ENCODE results near the gene CBLL2. TPM values are rescaled to one million over a fixed set of nuclear protein-coding genes. Genes with fewer than 3 reads are reported as not detected.
"Not testable (repeated sequence)": the region's sequence is repeated elsewhere in the genome, so short reads cannot be mapped to it uniquely, and the experiment has no call there.

Gene CBLL2
- total and polyA plus RNA-seq, 9 donors: not detected

DNA sequence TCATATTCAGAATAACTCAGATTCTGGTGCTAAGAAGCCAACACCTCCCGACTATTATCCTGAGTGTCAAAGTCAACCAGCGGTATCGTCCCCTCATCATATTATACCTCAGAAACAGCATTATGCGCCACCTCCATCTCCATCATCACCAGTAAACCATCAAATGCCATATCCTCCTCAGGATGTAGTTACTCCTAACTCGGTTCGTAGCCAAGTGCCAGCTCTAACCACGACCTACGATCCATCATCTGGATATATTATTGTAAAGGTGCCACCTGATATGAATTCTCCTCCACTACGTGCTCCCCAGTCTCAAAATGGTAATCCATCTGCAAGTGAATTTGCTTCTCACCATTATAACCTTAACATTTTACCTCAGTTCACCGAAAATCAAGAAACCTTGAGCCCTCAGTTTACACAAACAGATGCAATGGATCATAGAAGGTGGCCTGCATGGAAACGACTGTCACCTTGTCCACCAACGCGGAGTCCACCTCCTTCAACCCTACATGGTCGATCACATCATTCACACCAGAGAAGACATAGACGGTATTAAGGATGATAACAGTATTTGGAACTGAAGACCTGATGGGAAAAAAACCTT is 1.1 kb downstream of the CBLL2 start:
- no peaks in the 10 kb centered on the region for H3K4me1 ChIP-seq (ENCODE audit: insufficient read depth)
- H3K9me3 ChIP-seq: no peaks in the 10 kb centered on the region
- TF ChIP-seq POLR2A (IDR thresholded peaks at IDR 0.05) (no peak), EP300 (IDR thresholded peaks at IDR 0.05) (no peak)
- TF ChIP-seq, protein P1, sequence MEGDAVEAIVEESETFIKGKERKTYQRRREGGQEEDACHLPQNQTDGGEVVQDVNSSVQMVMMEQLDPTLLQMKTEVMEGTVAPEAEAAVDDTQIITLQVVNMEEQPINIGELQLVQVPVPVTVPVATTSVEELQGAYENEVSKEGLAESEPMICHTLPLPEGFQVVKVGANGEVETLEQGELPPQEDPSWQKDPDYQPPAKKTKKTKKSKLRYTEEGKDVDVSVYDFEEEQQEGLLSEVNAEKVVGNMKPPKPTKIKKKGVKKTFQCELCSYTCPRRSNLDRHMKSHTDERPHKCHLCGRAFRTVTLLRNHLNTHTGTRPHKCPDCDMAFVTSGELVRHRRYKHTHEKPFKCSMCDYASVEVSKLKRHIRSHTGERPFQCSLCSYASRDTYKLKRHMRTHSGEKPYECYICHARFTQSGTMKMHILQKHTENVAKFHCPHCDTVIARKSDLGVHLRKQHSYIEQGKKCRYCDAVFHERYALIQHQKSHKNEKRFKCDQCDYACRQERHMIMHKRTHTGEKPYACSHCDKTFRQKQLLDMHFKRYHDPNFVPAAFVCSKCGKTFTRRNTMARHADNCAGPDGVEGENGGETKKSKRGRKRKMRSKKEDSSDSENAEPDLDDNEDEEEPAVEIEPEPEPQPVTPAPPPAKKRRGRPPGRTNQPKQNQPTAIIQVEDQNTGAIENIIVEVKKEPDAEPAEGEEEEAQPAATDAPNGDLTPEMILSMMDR (IDR thresholded peaks at IDR 0.05): no peak
- intact Hi-C loops (cut with DNase I): no loop called here
- H3K4me3 ChIP-seq: no peak overlapping the region
- H3K27me3 ChIP-seq: no peaks in the 10 kb centered on the region
- no peak for DNase-seq
- H3K27ac ChIP-seq: no peak overlapping the region
- H3K36me3 ChIP-seq: no peaks in the 10 kb centered on the region
- WGBS, 3 donors: 83 to 89% (median 83%) methylated on average over 15 of the region's 15 CpGs

DNA sequence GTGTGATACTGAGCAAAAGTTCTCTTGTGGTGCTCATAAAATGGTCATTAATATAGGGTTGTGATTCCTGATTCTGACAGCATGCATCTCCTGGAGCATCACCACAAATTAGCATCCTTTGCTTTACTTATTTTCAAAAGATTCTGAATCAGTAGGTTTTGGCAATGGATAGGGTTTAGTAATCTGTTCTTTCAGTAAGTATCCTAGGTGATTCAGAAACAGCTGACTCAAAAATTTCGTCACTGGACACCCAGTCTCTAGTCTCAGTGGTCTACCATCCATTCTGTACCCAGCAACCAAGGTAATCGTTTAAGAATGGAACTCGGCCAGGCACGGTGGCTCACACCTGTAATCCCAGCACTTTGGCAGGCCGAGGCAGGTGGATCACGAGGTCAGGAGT is 4.1 kb downstream of the CBLL2 start:
- Histone ChIP-seq H3K27ac (no peak overlapping the region), H3K4me3 (no peak overlapping the region), H3K4me1 (ENCODE audit: insufficient read depth) (no peaks in the 10 kb centered on the region), H3K36me3 (no peaks in the 10 kb centered on the region), H3K27me3 (no peaks in the 10 kb centered on the region), H3K9me3 (no peaks in the 10 kb centered on the region)
- WGBS, 3 donors: 75 to 84% (median 77%) methylated on average over 6 of the region's 6 CpGs
- no peak for DNase-seq
- TF ChIP-seq EP300 (IDR thresholded peaks at IDR 0.05) (no peak), POLR2A (IDR thresholded peaks at IDR 0.05) (no peak)
- TF ChIP-seq, protein P1 (IDR thresholded peaks at IDR 0.05): no peak
- intact Hi-C loops (cut with DNase I): no loop called here

- 42 to 48% (median 46%) methylated on average over 3 of the region's 3 CpGs for WGBS, 3 donors
- intact Hi-C loops (cut with DNase I): no loop called here
- H3K27me3 ChIP-seq: no peaks in the 10 kb centered on the region
- TF ChIP-seq, protein P1 (IDR thresholded peaks at IDR 0.05): no peak
- TF ChIP-seq EP300 (IDR thresholded peaks at IDR 0.05) (no peak), POLR2A (IDR thresholded peaks at IDR 0.05) (no peak)
- H3K9me3 ChIP-seq: no peaks in the 10 kb centered on the region
- H3K4me3 ChIP-seq: no peak overlapping the region
- no peaks in the 10 kb centered on the region for H3K36me3 ChIP-seq
- no peak overlapping the region for H3K27ac ChIP-seq
- H3K4me1 ChIP-seq (ENCODE audit: insufficient read depth): no peaks in the 10 kb centered on the region
- no peak for DNase-seq
Measured at GRCh38 chrX:22278375-22278774, 5.7 kb downstream of the CBLL2 start.

GRCh38 chrX:22289209-22289608 is 16.5 kb downstream of the CBLL2 start:
- H3K27ac ChIP-seq; DNase-seq; H3K4me1 ChIP-seq (ENCODE audit: insufficient read depth); H3K36me3 ChIP-seq; intact Hi-C loops (cut with DNase I); H3K9me3 ChIP-seq; H3K4me3 ChIP-seq; H3K27me3 ChIP-seq: not testable (repeated sequence)
- WGBS, 3 donors: 71 to 82% (median 80%) methylated on average over 3 of the region's 3 CpGs

- Histone ChIP-seq H3K36me3 (no peaks in the 10 kb centered on the region), H3K4me3 (no peak overlapping the region), H3K27me3 (no peaks in the 10 kb centered on the region), H3K27ac (no peak overlapping the region), H3K9me3 (no peaks in the 10 kb centered on the region), H3K4me1 (ENCODE audit: insufficient read depth) (no peaks in the 10 kb centered on the region)
- no peak for DNase-seq
- WGBS, 3 donors: 71 to 87% (median 84%) methylated on average over 2 of the region's 2 CpGs
- no peak for TF ChIP-seq EP300 (IDR thresholded peaks at IDR 0.05)
- no peak for TF ChIP-seq POLR2A (IDR thresholded peaks at IDR 0.05)
- TF ChIP-seq, protein P1 (IDR thresholded peaks at IDR 0.05): no peak
- intact Hi-C loops (cut with DNase I): no loop called here
Measured at GRCh38 chrX:22296871-22297270, 24.2 kb downstream of the CBLL2 start.

Measured in ovary (tissue), 9 donors.